Measurements from ENCODE around the gene LDLRAD3. TPM values are rescaled to one million over a fixed set of nuclear protein-coding genes. Genes with fewer than 3 reads are reported as not detected.

The LDLRAD3 gene
- total and polyA plus RNA-seq, 4 donors, result 20.9 to 25.6 (median 22.8) TPM

DNA sequence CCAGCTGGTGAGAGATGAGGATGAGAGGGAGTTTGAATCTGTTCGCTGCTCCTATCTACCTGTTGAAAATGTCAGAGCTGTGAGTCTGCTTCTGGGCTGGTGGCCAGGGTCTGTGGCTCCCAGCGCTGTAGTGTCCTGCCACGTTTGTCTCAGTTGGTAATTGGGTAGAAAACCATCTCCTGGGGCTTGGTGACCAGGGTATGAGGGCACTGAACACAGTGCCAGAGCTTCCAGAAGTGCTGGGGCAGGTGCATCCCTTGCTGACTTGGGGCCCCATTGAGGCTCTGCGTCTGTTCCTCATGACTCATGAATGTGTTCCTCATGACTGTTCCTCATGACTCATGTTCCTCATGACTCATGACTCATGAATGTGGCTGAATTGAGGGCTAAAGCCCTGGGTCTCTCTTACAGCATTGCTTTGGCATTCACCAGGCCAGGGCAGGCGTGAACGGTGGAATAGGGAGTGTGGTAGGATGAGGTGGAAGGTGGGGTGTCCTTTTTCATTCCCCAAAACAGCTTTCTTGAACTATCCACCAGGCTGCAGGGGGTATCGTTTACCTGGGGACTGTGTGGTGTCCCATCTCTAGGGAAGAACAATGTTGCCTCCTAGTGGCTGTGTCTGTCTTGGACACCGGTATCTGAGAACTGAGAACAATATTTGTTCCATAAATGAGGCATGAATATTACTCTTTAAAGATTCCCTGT is 205.8 kb downstream of the LDLRAD3 start:
- Histone ChIP-seq H3K9me3 (ENCODE audit: control insufficient read depth, insufficient read depth, low read length) (no peaks in the 10 kb centered on the region), H3K27ac (ENCODE audit: low read depth, low read length) (no peak overlapping the region), H3K4me1 (ENCODE audit: control insufficient read depth, insufficient read depth, low read length) (peaks cover 9% of the 10 kb centered on the region), H3K27me3 (ENCODE audit: control insufficient read depth, insufficient read depth, low read length) (no peaks in the 10 kb centered on the region), H3K4me3 (ENCODE audit: low read depth, low read length) (no peak overlapping the region), H3K36me3 (ENCODE audit: control insufficient read depth, insufficient read depth, low read length) (no peaks in the 10 kb centered on the region)
- DNase-seq (ENCODE audit: low read depth in 4 of 6, low spot score in 6 of 6), result no peak
- WGBS (ENCODE audit: insufficient coverage), result 85% methylated on average over 4 of the region's 8 CpGs

GRCh38 chr11:36150986-36151385 is 207.1 kb downstream of the LDLRAD3 start:
- Histone ChIP-seq H3K36me3 (ENCODE audit: control insufficient read depth, insufficient read depth, low read length) (no peaks in the 10 kb centered on the region), H3K9me3 (ENCODE audit: control insufficient read depth, insufficient read depth, low read length) (no peaks in the 10 kb centered on the region), H3K27me3 (ENCODE audit: control insufficient read depth, insufficient read depth, low read length) (no peaks in the 10 kb centered on the region), H3K4me1 (ENCODE audit: control insufficient read depth, insufficient read depth, low read length) (peaks cover 21% of the 10 kb centered on the region), H3K4me3 (ENCODE audit: low read depth, low read length) (no peak overlapping the region), H3K27ac (ENCODE audit: low read depth, low read length) (no peak overlapping the region)
- no peak for DNase-seq (ENCODE audit: low read depth in 4 of 6, low spot score in 6 of 6)
- 81% methylated on average over 2 of the region's 4 CpGs for WGBS (ENCODE audit: insufficient coverage)

GRCh38 chr11:36151933-36152580 is 208.2 kb downstream of the LDLRAD3 start:
- 76% methylated on average over 4 of the region's 7 CpGs for WGBS (ENCODE audit: insufficient coverage)
- no peaks in the 10 kb centered on the region for H3K36me3 ChIP-seq (ENCODE audit: control insufficient read depth, insufficient read depth, low read length)
- H3K27me3 ChIP-seq (ENCODE audit: control insufficient read depth, insufficient read depth, low read length), result no peaks in the 10 kb centered on the region
- H3K4me1 ChIP-seq (ENCODE audit: control insufficient read depth, insufficient read depth, low read length), result peaks cover 26% of the 10 kb centered on the region
- H3K27ac ChIP-seq (ENCODE audit: low read depth, low read length), result no peak overlapping the region
- no peak for DNase-seq (ENCODE audit: low read depth in 4 of 6, low spot score in 6 of 6)
- no peaks in the 10 kb centered on the region for H3K9me3 ChIP-seq (ENCODE audit: control insufficient read depth, insufficient read depth, low read length)
- H3K4me3 ChIP-seq (ENCODE audit: low read depth, low read length), result no peak overlapping the region

- H3K27ac ChIP-seq (ENCODE audit: low read depth, low read length), result no peak overlapping the region
- H3K4me3 ChIP-seq (ENCODE audit: low read depth, low read length), result no peak overlapping the region
- no peak for DNase-seq (ENCODE audit: low read depth in 4 of 6, low spot score in 6 of 6)
- no CpG with 5 or more reads among the region's 2 CpGs for WGBS (ENCODE audit: insufficient coverage)
- H3K27me3 ChIP-seq (ENCODE audit: control insufficient read depth, insufficient read depth, low read length), result no peaks in the 10 kb centered on the region
- H3K4me1 ChIP-seq (ENCODE audit: control insufficient read depth, insufficient read depth, low read length), result peaks cover 26% of the 10 kb centered on the region
- no peaks in the 10 kb centered on the region for H3K36me3 ChIP-seq (ENCODE audit: control insufficient read depth, insufficient read depth, low read length)
- no peaks in the 10 kb centered on the region for H3K9me3 ChIP-seq (ENCODE audit: control insufficient read depth, insufficient read depth, low read length)
These were observed 209.7 kb downstream of the LDLRAD3 start for GRCh38 chr11:36153551-36153950.

- no peaks in the 10 kb centered on the region for H3K9me3 ChIP-seq (ENCODE audit: control insufficient read depth, insufficient read depth, low read length)
- peak in 1 of 6 donors; percentile 52 for DNase-seq (ENCODE audit: low read depth in 4 of 6, low spot score in 6 of 6)
- peak overlapping the region; percentile 60 for H3K27ac ChIP-seq (ENCODE audit: low read depth, low read length)
- 60% methylated on average over 5 of the region's 8 CpGs for WGBS (ENCODE audit: insufficient coverage)
- H3K4me1 ChIP-seq (ENCODE audit: control insufficient read depth, insufficient read depth, low read length), result peaks cover 25% of the 10 kb centered on the region
- H3K27me3 ChIP-seq (ENCODE audit: control insufficient read depth, insufficient read depth, low read length), result no peaks in the 10 kb centered on the region
- H3K4me3 ChIP-seq (ENCODE audit: low read depth, low read length), result no peak overlapping the region
- no peaks in the 10 kb centered on the region for H3K36me3 ChIP-seq (ENCODE audit: control insufficient read depth, insufficient read depth, low read length)
These were observed 211.3 kb downstream of the LDLRAD3 start for GRCh38 chr11:36155124-36155561.

DNA sequence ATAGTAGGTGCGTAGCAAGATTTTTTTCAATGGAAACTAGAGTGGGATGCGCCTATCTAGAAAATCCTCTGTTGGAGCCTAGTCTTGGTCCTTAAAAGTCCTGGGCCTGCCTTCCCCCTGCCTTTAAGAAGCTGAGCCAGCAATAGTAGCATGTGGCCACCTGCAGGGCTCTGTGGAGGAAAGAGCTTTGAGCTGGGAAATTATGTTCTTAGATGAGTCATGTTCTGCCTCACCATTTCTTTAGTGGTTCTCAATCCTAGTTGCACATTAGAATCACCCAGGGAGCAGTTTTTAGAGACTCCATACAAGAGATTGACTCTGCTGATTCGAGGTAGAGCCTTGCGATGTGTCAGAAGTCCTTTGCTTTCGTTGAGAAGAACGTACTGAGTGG is 211.9 kb downstream of the LDLRAD3 start:
- WGBS (ENCODE audit: insufficient coverage), result 97% methylated on average over 2 of the region's 6 CpGs
- H3K4me3 ChIP-seq (ENCODE audit: low read depth, low read length), result no peak overlapping the region

DNA sequence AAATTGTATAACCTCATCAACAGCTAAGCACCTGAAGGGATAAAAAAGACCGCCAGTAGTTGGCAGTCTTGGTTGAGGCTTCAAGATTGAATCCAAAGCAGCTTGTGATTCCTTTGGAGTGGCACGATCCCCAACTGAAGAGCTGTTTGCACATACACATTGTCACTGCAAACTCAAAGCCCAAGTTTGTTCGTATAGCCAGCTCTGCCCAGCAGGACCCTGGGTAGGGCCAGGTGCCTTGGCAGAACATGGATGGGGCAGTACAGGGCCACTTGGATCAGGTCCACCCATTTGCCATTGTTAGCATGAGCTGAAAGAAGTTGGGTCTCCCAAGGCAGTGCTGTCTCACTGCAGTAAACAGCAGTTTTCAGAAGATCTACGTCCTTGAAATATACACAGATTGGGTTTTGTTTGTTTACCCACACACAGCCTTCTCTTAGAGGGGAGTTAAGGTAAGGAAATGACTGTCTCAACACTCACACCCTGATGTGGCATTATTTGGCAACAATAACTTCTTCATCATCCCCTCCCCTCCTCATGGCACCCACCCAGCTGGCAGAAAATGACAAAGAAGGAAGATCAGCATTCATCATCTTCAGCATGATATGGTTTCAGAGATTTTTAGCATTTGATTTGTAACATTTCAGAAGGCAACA is 212.4 kb downstream of the LDLRAD3 start:
- Histone ChIP-seq H3K27ac (ENCODE audit: low read depth, low read length) (peak overlapping the region; percentile 43), H3K9me3 (ENCODE audit: control insufficient read depth, insufficient read depth, low read length) (no peaks in the 10 kb centered on the region), H3K36me3 (ENCODE audit: control insufficient read depth, insufficient read depth, low read length) (no peaks in the 10 kb centered on the region), H3K4me3 (ENCODE audit: low read depth, low read length) (no peak overlapping the region), H3K4me1 (ENCODE audit: control insufficient read depth, insufficient read depth, low read length) (peaks cover 26% of the 10 kb centered on the region), H3K27me3 (ENCODE audit: control insufficient read depth, insufficient read depth, low read length) (no peaks in the 10 kb centered on the region)
- DNase-seq (ENCODE audit: low read depth in 4 of 6, low spot score in 6 of 6), result peak in 2 of 6 donors; percentile 79 to 83
- WGBS (ENCODE audit: insufficient coverage), result 50% methylated on average over 1 of the region's 4 CpGs

More for the DNA sequence above, 211.9 kb downstream of the LDLRAD3 start:
- no peaks in the 10 kb centered on the region for H3K27me3 ChIP-seq (ENCODE audit: control insufficient read depth, insufficient read depth, low read length)
- H3K4me1 ChIP-seq (ENCODE audit: control insufficient read depth, insufficient read depth, low read length), result peaks cover 26% of the 10 kb centered on the region
- no peak for DNase-seq (ENCODE audit: low read depth in 4 of 6, low spot score in 6 of 6)
- no peaks in the 10 kb centered on the region for H3K9me3 ChIP-seq (ENCODE audit: control insufficient read depth, insufficient read depth, low read length)
- H3K36me3 ChIP-seq (ENCODE audit: control insufficient read depth, insufficient read depth, low read length), result no peaks in the 10 kb centered on the region
- peak overlapping the region; percentile 57 for H3K27ac ChIP-seq (ENCODE audit: low read depth, low read length)

DNA sequence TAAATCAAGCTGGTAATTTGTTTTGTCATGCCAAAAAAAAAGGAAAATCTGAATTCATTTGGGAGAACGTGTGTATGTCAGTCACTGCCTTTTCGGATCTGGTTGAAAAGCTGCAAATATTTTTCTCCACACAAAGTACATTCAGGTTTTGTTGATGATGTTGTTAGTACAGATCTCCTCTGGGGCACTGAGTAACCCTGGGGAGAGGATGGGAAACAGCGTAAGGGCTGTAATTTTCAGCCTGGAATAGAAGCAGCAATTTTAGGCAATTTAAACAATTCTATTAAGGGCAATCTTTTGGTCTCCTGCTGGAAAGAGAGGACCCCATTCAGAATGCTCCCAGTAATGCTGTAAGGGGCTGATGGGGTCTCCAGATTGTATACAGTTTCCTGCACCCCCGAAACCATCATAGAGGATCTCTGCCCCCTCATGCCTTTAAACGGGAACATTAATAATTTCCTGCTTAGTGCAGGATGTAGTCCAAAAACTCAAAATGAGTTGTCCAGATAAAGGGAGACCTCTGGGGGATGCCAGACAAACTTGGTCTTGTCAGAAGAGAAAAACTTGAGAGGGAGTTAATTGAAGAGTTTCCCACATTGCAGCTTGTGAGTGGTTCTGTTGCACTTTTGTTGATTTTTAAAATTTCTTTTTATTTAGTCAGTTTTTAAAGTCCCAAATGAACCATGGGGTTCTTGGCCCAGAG is 213.1 kb downstream of the LDLRAD3 start:
- DNase-seq (ENCODE audit: low read depth in 4 of 6, low spot score in 6 of 6), result peak in 2 of 6 donors; percentile 53 to 58
- Histone ChIP-seq H3K27me3 (ENCODE audit: control insufficient read depth, insufficient read depth, low read length) (no peaks in the 10 kb centered on the region), H3K27ac (ENCODE audit: low read depth, low read length) (peak overlapping the region; percentile 37), H3K36me3 (ENCODE audit: control insufficient read depth, insufficient read depth, low read length) (no peaks in the 10 kb centered on the region), H3K4me3 (ENCODE audit: low read depth, low read length) (no peak overlapping the region), H3K9me3 (ENCODE audit: control insufficient read depth, insufficient read depth, low read length) (no peaks in the 10 kb centered on the region), H3K4me1 (ENCODE audit: control insufficient read depth, insufficient read depth, low read length) (peaks cover 26% of the 10 kb centered on the region)
- WGBS (ENCODE audit: insufficient coverage), result 38% methylated on average over 1 of the region's 5 CpGs

GRCh38 chr11:36160091-36160490 is 216.2 kb downstream of the LDLRAD3 start:
- Histone ChIP-seq H3K9me3 (ENCODE audit: control insufficient read depth, insufficient read depth, low read length) (no peaks in the 10 kb centered on the region), H3K4me3 (ENCODE audit: low read depth, low read length) (no peak overlapping the region), H3K36me3 (ENCODE audit: control insufficient read depth, insufficient read depth, low read length) (no peaks in the 10 kb centered on the region), H3K27ac (ENCODE audit: low read depth, low read length) (no peak overlapping the region), H3K4me1 (ENCODE audit: control insufficient read depth, insufficient read depth, low read length) (peaks cover 28% of the 10 kb centered on the region), H3K27me3 (ENCODE audit: control insufficient read depth, insufficient read depth, low read length) (no peaks in the 10 kb centered on the region)
- 39% methylated on average over 6 of the region's 10 CpGs for WGBS (ENCODE audit: insufficient coverage)
- DNase-seq (ENCODE audit: low read depth in 4 of 6, low spot score in 6 of 6), result peak in 1 of 6 donors; percentile 41

Data from spinal cord (tissue), 10 donors.